Measurements from ENCODE around the gene WASHC3.

GRCh38 chr12:101966496-101966895 is 95.3 kb downstream of the WASHC3 start:
- TF ChIP-seq POLR2A (IDR thresholded peaks at IDR 0.05) (no peak), CTCF (IDR thresholded peaks at IDR 0.05) (no peak)
